Urothelium cell line (cell line): ENCODE measurements around the gene HEATR5B.
"Not testable (repeated sequence)": the region's sequence is repeated elsewhere in the genome, so short reads cannot be mapped to it uniquely, and the experiment has no call there.

ENCODE experiments used
- DNase-seq: peaks from one replicate; pipeline ENCODE4 v3.0.0; 2011; ENCODE audit warnings: low spot score, mixed read lengths
- FAIRE-seq: peaks from 2 replicates; lab custom pipeline; 2011; peaks lifted over from hg19 to GRCh38; lab: Jason Lieb, UNC

HEATR5B gene

GRCh38 chr2:36951574-36951973, 132.6 kb downstream of the HEATR5B start:
- no peak for DNase-seq
- FAIRE-seq, result no peak

GRCh38 chr2:36951027-36951518, 133.1 kb downstream of the HEATR5B start:
- DNase-seq, result no peak
- FAIRE-seq, result no peak

- DNase-seq (no peak), FAIRE-seq (no peak)
Measured at GRCh38 chr2:36949845-36950244, 134.3 kb downstream of the HEATR5B start.

GRCh38 chr2:36945240-36945639, 138.9 kb downstream of the HEATR5B start:
- not testable (repeated sequence) for DNase-seq, FAIRE-seq

- DNase-seq (no peak), FAIRE-seq (no peak)
Measured at GRCh38 chr2:36941867-36942266, 142.3 kb downstream of the HEATR5B start.

- not testable (repeated sequence) for FAIRE-seq
Measured at GRCh38 chr2:36936526-36936925, 147.6 kb downstream of the HEATR5B start.

GRCh38 chr2:36931688-36932087, 152.5 kb downstream of the HEATR5B start:
- not testable (repeated sequence) for DNase-seq, FAIRE-seq

More at GRCh38 chr2:36936526-36936925, 147.6 kb downstream of the HEATR5B start:
- DNase-seq, result not testable (repeated sequence)
